Natural killer cell (primary cell): ENCODE results near the gene MAN1C1. TPM values are rescaled to one million over a fixed set of nuclear protein-coding genes. Genes with fewer than 3 reads are reported as not detected.

Experiments
- ATAC-seq, 3 donors: fragments of 150-1000 bp in 2 of 3; fragments of 200-7000 bp in 1 of 3; cut with Tn5 transposase; 1 replicate in 1 of 3; 2 replicates in 2 of 3; pipeline ENCODE4 v1.10.0; 2021; ENCODE audit warnings: mild to moderate bottlenecking in 2 of 3, moderate library complexity in 2 of 3
- DNase-seq, 2 donors: peaks; one replicate each; pipeline versions ENCODE4 v3.0.0 to v3.0.0-alpha.2; 2013 to 2021; ENCODE audit warnings: mixed read lengths in 1 of 2
- H3K27ac ChIP-seq: one replicate; pipeline ENCODE4 v1.5.1; 2013; ENCODE audit warnings: mild to moderate bottlenecking, low read length
- H3K27me3 ChIP-seq: one replicate; pipeline ENCODE4 v1.6.1; 2013; ENCODE audit warnings: low read length; ENCODE audit not compliant: control insufficient read depth, insufficient read depth
- H3K36me3 ChIP-seq: one replicate; pipeline ENCODE4 v1.6.1; 2013; ENCODE audit warnings: low read length; ENCODE audit not compliant: control insufficient read depth, insufficient read depth
- H3K4me1 ChIP-seq: one replicate; pipeline ENCODE4 v1.6.1; 2013; ENCODE audit warnings: low read length; ENCODE audit not compliant: control insufficient read depth, insufficient read depth
- H3K4me3 ChIP-seq: one replicate; pipeline ENCODE4 v1.5.1; 2013; ENCODE audit warnings: low read length
- H3K9me3 ChIP-seq: one replicate; pipeline ENCODE4 v1.6.1; 2013; ENCODE audit warnings: low read length; ENCODE audit not compliant: control insufficient read depth, insufficient read depth
- H3K27ac Mint-ChIP-seq, 2 donors: one replicate each; pipeline ENCODE4 v1.8.0; 2022; ENCODE audit warnings: mild to moderate bottlenecking in 2 of 2, mixed read lengths in 2 of 2, moderate library complexity in 1 of 2
- H3K27me3 Mint-ChIP-seq, 2 donors: one replicate each; pipeline ENCODE4 v1.8.0; 2022; ENCODE audit warnings: low read depth in 2 of 2, mixed read lengths in 2 of 2
- H3K36me3 Mint-ChIP-seq: one replicate; pipeline ENCODE4 v1.8.0; 2022; ENCODE audit warnings: mixed read lengths
- H3K4me1 Mint-ChIP-seq, 2 donors: one replicate each; pipeline ENCODE4 v1.8.0; 2022; ENCODE audit warnings: mixed read lengths in 2 of 2
- H3K4me3 Mint-ChIP-seq: one replicate; pipeline ENCODE4 v1.8.0; 2022; ENCODE audit warnings: mild to moderate bottlenecking, moderate library complexity, mixed read lengths
- H3K9me3 Mint-ChIP-seq, 2 donors: one replicate each; pipeline ENCODE4 v1.8.0; 2022; ENCODE audit warnings: mixed read lengths in 2 of 2
- CTCF ChIP-seq: fragments of 200-600 bp; IDR thresholded peaks from one replicate; pipeline ENCODE4 v1.8.0; 2022; ENCODE audit warnings: antibody characterized with exemption
- WGBS: methylation state at CpG from one replicate; pipeline ENCODE4 v1.1.7; 2013; ENCODE audit warnings: missing lambda C conversion rate; ENCODE audit not compliant: insufficient coverage; 5-methylcytosine and 5-hydroxymethylcytosine counted together
- intact Hi-C: fragments of 100-400 bp; cut with micrococcal nuclease; formaldehyde crosslinking; loops from one replicate; pipeline ENCODE4 v1.14.2; 2022
- total RNA-seq, 4 donors: library from RNA; stranded (reverse); fragments of 120-200 nt in 1 of 4; gene quantifications; one replicate each; pipeline versions ENCODE4 v1.2.3 to v1.2.4, GENCODE V29; 2013 to 2022

Gene MAN1C1
- total RNA-seq, 3 donors from 2014 or later (not counting 1 experiment from before 2014, with no cell fraction given) = 3.6 to 7.5 (median 7.1) TPM

GRCh38 chr1:25756215-25756614 is 139.6 kb downstream of the MAN1C1 start:
- no peaks in the 10 kb centered on the region for H3K27me3 ChIP-seq
- H3K36me3 ChIP-seq = no peaks in the 10 kb centered on the region
- WGBS = 9% methylated on average over 3 of the region's 3 CpGs

GRCh38 chr1:25757151-25757845 is 140.7 kb downstream of the MAN1C1 start:
- WGBS = 91% methylated on average over 11 of the region's 12 CpGs
- TF ChIP-seq CTCF = no peak
- H3K4me1 Mint-ChIP-seq = peaks cover 0 to 4% of the 10 kb centered on the region in 2 donors
- no peaks in the 10 kb centered on the region for H3K36me3 ChIP-seq
- no peaks in the 10 kb centered on the region for H3K27me3 Mint-ChIP-seq
- no peaks in the 10 kb centered on the region for H3K36me3 Mint-ChIP-seq
- intact Hi-C loops = no loop called here
- no peaks in the 10 kb centered on the region for H3K4me1 ChIP-seq
- DNase-seq (no peak), ATAC-seq (no peak)
- no peak overlapping the region for H3K4me3 ChIP-seq
- H3K27me3 ChIP-seq = no peaks in the 10 kb centered on the region
- H3K27ac Mint-ChIP-seq = no peak overlapping the region
- H3K4me3 Mint-ChIP-seq = no peak overlapping the region
- H3K9me3 ChIP-seq = no peaks in the 10 kb centered on the region
- H3K9me3 Mint-ChIP-seq = no peaks in the 10 kb centered on the region
- no peak overlapping the region for H3K27ac ChIP-seq

More at GRCh38 chr1:25756215-25756614, 139.6 kb downstream of the MAN1C1 start:
- ATAC-seq (no peak), DNase-seq (no peak)
- Mint-ChIP-seq H3K36me3 (no peaks in the 10 kb centered on the region), H3K27me3 (no peaks in the 10 kb centered on the region), H3K9me3 (no peaks in the 10 kb centered on the region), H3K4me3 (no peak overlapping the region), H3K4me1 (peaks cover 0 to 4% of the 10 kb centered on the region in 2 donors), H3K27ac (no peak overlapping the region)
- H3K4me1 ChIP-seq = no peaks in the 10 kb centered on the region
- H3K27ac ChIP-seq = no peak overlapping the region
- H3K4me3 ChIP-seq = no peak overlapping the region
- intact Hi-C loops = no loop called here
- H3K9me3 ChIP-seq = no peaks in the 10 kb centered on the region
- TF ChIP-seq CTCF = no peak

- H3K9me3 ChIP-seq = no peaks in the 10 kb centered on the region
- Mint-ChIP-seq H3K27ac (no peak overlapping the region), H3K27me3 (no peaks in the 10 kb centered on the region), H3K4me3 (no peak overlapping the region), H3K36me3 (no peaks in the 10 kb centered on the region), H3K9me3 (no peaks in the 10 kb centered on the region), H3K4me1 (peaks cover 0 to 4% of the 10 kb centered on the region in 2 donors)
- no peak overlapping the region for H3K4me3 ChIP-seq
- no peak overlapping the region for H3K27ac ChIP-seq
- no peaks in the 10 kb centered on the region for H3K4me1 ChIP-seq
- 92% methylated on average over 5 of the region's 5 CpGs for WGBS
- no peak for DNase-seq
- no peaks in the 10 kb centered on the region for H3K36me3 ChIP-seq
- intact Hi-C loops = no loop called here
- no peak for ATAC-seq
- TF ChIP-seq CTCF = no peak
- no peaks in the 10 kb centered on the region for H3K27me3 ChIP-seq
Measured at GRCh38 chr1:25757846-25758185, 141.2 kb downstream of the MAN1C1 start.

GRCh38 chr1:25758466-25759070 is 142.0 kb downstream of the MAN1C1 start:
- no peaks in the 10 kb centered on the region for H3K9me3 ChIP-seq
- TF ChIP-seq CTCF = no peak
- intact Hi-C loops = no loop called here
- no peak overlapping the region for H3K4me3 Mint-ChIP-seq
- no peaks in the 10 kb centered on the region for H3K36me3 ChIP-seq
- ATAC-seq (no peak), DNase-seq (no peak)
- H3K36me3 Mint-ChIP-seq = no peaks in the 10 kb centered on the region
- peaks cover 0 to 4% of the 10 kb centered on the region in 2 donors for H3K4me1 Mint-ChIP-seq
- no peak overlapping the region for H3K4me3 ChIP-seq
- 96% methylated on average over 15 of the region's 15 CpGs for WGBS
- no peak overlapping the region for H3K27ac Mint-ChIP-seq
- no peaks in the 10 kb centered on the region for H3K4me1 ChIP-seq
- H3K27ac ChIP-seq = no peak overlapping the region
- H3K27me3 ChIP-seq = no peaks in the 10 kb centered on the region
- no peaks in the 10 kb centered on the region for H3K9me3 Mint-ChIP-seq
- H3K27me3 Mint-ChIP-seq = no peaks in the 10 kb centered on the region
